Measurements from ENCODE around the gene WDR7.

Gene WDR7

DNA sequence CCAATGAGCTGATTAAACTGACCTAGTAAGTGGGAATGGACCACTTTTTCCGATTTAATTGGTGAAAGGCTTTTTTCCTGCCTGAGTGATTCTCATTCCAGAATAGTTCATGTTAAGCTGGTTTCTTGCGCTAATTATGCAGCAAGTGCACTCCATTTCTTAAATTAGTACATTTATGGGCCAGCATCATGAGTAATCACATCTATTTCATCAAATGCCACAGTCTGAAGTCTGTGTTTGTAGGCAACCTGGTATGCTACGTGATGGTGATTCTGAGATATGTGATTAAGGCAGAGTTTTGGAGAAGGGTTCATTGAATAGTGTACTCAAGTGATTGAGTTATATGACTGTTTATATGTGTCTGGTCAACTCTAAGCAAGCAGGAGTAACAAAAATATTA lies 367.7 kb downstream of the WDR7 start:
- no peaks in the 10 kb centered on the region for H3K27me3 ChIP-seq (ENCODE audit: insufficient read depth, low read length)
- 80% methylated on average over 3 of the region's 3 CpGs for WGBS
- H3K27ac ChIP-seq (ENCODE audit: low read depth, low read length), result no peak overlapping the region
- H3K4me1 ChIP-seq (ENCODE audit: insufficient read depth, low read length), result peaks cover 26% of the 10 kb centered on the region
- H3K36me3 ChIP-seq (ENCODE audit: insufficient read depth, low read length), result no peaks in the 10 kb centered on the region
- H3K9me3 ChIP-seq (ENCODE audit: insufficient read depth, low read depth, low read length), result no peaks in the 10 kb centered on the region
- H3K4me3 ChIP-seq (ENCODE audit: low read length), result no peak overlapping the region
- H3K9ac ChIP-seq (ENCODE audit: low read depth, low read length), result no peak overlapping the region

DNA sequence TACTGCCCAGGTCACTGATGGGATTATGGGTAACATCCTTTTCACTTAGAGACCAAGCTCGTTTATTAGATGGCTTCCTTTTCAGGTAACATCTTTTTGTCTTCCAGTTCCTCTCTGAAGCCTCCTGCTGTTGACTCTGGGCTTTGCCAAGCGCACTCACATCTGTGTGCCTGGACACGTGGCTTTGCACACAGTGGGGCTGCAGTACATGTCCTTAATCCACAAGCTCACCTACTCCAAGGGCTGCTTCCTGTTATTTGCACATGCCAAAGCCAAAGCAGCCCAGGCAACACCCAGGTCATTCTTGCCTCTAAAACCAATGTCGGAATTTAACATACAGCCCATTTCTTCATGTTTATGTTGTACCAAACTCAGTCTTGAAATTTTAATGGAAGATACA lies 371.6 kb downstream of the WDR7 start:
- Histone ChIP-seq H3K4me1 (ENCODE audit: insufficient read depth, low read length) (0 out of 2 replicates have a peak, but pooled peaks cover 1% of the 10 kb centered on the region), H3K27ac (ENCODE audit: low read depth, low read length) (no peak overlapping the region), H3K9me3 (ENCODE audit: insufficient read depth, low read depth, low read length) (no peaks in the 10 kb centered on the region), H3K4me3 (ENCODE audit: low read length) (no peak overlapping the region), H3K36me3 (ENCODE audit: insufficient read depth, low read length) (no peaks in the 10 kb centered on the region), H3K27me3 (ENCODE audit: insufficient read depth, low read length) (no peaks in the 10 kb centered on the region), H3K9ac (ENCODE audit: low read depth, low read length) (no peak overlapping the region)
- WGBS, result 89% methylated on average over 4 of the region's 4 CpGs

DNA sequence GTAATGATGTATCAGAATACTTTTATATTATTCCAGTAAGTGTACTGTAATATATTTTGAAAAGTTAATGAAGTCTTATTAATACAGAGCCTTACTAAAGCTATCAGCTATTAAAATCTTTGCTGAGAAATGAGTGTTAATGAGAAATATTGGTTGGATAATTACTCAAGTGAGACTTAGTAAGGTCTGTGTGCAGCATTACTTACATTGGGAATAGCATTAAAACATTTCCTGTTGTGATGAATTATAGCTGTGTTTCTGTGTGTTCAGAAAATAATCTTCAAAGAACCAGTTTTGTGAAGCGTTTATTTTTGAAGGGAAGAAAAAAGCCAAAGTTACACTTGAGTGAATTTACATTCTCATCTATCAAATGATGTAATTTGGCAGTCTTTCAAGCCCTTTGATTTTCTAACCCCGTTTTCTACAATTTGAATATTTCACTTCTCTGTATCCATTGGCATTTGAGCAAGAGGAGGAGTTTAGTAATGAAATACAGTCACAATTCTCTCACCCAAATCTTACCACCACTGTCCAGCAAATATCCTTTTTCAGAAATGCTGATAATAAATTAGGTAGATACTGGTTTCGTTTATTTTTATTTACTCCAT lies 372.2 kb downstream of the WDR7 start:
- Histone ChIP-seq H3K27me3 (ENCODE audit: insufficient read depth, low read length) (no peaks in the 10 kb centered on the region), H3K4me3 (ENCODE audit: low read length) (no peak overlapping the region), H3K27ac (ENCODE audit: low read depth, low read length) (no peak overlapping the region), H3K36me3 (ENCODE audit: insufficient read depth, low read length) (no peaks in the 10 kb centered on the region), H3K9me3 (ENCODE audit: insufficient read depth, low read depth, low read length) (no peaks in the 10 kb centered on the region), H3K4me1 (ENCODE audit: insufficient read depth, low read length) (no peaks in the 10 kb centered on the region), H3K9ac (ENCODE audit: low read depth, low read length) (no peak overlapping the region)
- WGBS, result 50% methylated on average over 2 of the region's 3 CpGs

DNA sequence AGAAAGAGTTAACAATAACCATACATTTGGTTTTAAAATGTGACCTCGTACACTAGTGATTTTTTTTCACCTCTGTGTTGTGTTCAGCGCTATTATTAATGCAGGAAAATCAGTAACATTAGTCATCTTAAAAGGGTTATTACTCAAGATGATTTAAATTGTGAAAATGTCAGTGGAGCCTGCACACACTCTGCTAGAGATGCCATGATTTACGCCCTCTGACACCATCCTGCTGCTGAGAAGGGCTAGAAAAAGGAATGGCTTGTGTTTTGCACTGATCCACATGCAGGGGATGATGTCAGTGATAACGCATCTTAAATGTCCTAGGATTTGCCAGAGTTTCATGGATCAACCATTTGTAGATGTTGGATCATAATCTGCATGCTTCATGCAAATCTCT lies 374.4 kb downstream of the WDR7 start:
- WGBS, result 95% methylated on average over 4 of the region's 4 CpGs
- H3K36me3 ChIP-seq (ENCODE audit: insufficient read depth, low read length), result no peaks in the 10 kb centered on the region
- no peaks in the 10 kb centered on the region for H3K27me3 ChIP-seq (ENCODE audit: insufficient read depth, low read length)
- H3K27ac ChIP-seq (ENCODE audit: low read depth, low read length), result no peak overlapping the region
- H3K9me3 ChIP-seq (ENCODE audit: insufficient read depth, low read depth, low read length), result no peaks in the 10 kb centered on the region
- H3K4me3 ChIP-seq (ENCODE audit: low read length), result no peak overlapping the region
- H3K4me1 ChIP-seq (ENCODE audit: insufficient read depth, low read length), result peaks cover 2% of the 10 kb centered on the region; the same call in 1 of the 2 replicates
- no peak overlapping the region for H3K9ac ChIP-seq (ENCODE audit: low read depth, low read length)

DNA sequence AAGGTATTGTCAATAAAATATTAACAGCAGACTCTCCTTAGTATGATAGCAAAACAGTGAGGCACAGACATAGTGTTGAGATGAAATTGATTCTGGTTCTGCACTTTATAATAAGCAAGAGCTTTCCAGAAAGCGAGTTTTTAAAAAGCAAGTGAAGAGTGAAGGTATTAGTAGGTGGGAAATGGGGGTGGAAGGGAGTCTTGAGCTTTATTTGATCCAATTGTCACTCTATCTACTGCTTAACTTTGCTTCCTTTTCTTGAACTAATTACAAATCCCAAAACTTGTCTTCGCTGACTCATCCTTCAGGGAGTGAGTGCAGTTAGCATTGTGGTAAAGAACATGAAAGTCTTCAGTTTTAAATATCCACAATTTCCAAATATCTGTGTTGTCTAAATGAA lies 375.2 kb downstream of the WDR7 start:
- no peak overlapping the region for H3K4me3 ChIP-seq (ENCODE audit: low read length)
- whole genome bisulfite sequencing, result 86% methylated on average over 2 of the region's 2 CpGs
- no peak overlapping the region for H3K9ac ChIP-seq (ENCODE audit: low read depth, low read length)
- no peaks in the 10 kb centered on the region for H3K36me3 ChIP-seq (ENCODE audit: insufficient read depth, low read length)
- no peaks in the 10 kb centered on the region for H3K27me3 ChIP-seq (ENCODE audit: insufficient read depth, low read length)
- no peak overlapping the region for H3K27ac ChIP-seq (ENCODE audit: low read depth, low read length)
- H3K9me3 ChIP-seq (ENCODE audit: insufficient read depth, low read depth, low read length), result no peaks in the 10 kb centered on the region
- peaks cover 10% of the 10 kb centered on the region for H3K4me1 ChIP-seq (ENCODE audit: insufficient read depth, low read length)

DNA sequence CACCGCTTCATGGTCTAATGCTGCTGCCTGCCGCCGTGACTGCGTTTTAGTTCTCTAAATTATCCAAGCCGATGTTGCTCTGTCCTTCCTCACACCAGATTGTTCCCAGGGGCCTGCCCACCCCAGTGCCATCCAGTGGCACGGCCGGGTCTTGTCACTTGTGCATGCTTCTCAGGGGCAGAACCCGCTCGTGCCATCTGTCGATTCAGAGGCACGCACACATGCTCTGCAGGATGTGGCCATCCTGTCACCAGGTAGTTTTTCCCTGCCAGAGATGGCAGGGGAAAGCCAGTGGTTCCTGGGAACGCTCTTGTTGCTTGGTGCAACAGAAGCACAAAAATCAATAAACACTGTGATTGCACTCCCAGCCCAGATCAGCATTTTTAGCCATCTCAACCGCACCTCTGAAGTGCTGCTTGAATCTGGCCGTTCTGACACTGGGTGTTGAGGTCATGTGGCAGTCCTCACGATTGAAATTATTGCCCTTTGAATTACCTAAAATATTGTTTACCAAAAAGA lies 376.1 kb downstream of the WDR7 start:
- WGBS, result 95% methylated on average over 15 of the region's 15 CpGs
- Histone ChIP-seq H3K36me3 (ENCODE audit: insufficient read depth, low read length) (no peaks in the 10 kb centered on the region), H3K27me3 (ENCODE audit: insufficient read depth, low read length) (no peaks in the 10 kb centered on the region), H3K9me3 (ENCODE audit: insufficient read depth, low read depth, low read length) (no peaks in the 10 kb centered on the region), H3K4me1 (ENCODE audit: insufficient read depth, low read length) (peaks cover 14% of the 10 kb centered on the region), H3K4me3 (ENCODE audit: low read length) (no peak overlapping the region), H3K9ac (ENCODE audit: low read depth, low read length) (no peak overlapping the region), H3K27ac (ENCODE audit: low read depth, low read length) (no peak overlapping the region)

DNA sequence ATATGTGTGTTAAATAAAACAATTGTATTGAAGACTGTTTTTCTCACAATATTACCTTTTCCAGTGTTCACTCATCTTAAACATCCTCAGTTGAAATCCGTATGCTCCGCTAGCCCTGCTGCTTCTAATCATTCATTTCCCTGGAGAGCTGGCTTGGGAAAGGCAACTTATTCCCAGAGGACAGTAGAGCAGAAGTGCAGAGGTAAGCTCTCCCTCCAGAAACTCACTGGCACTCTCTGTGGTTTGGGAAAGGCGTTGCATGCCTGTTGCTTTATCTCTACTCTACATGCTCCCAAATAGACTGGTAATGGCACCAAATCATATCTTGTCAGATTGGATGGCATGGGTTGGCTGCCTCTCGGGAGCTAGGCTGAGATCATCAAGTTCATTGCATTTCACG lies 378.6 kb downstream of the WDR7 start:
- Histone ChIP-seq H3K36me3 (ENCODE audit: insufficient read depth, low read length) (no peaks in the 10 kb centered on the region), H3K27ac (ENCODE audit: low read depth, low read length) (no peak overlapping the region)
- WGBS, result 91% methylated on average over 5 of the region's 5 CpGs

DNA sequence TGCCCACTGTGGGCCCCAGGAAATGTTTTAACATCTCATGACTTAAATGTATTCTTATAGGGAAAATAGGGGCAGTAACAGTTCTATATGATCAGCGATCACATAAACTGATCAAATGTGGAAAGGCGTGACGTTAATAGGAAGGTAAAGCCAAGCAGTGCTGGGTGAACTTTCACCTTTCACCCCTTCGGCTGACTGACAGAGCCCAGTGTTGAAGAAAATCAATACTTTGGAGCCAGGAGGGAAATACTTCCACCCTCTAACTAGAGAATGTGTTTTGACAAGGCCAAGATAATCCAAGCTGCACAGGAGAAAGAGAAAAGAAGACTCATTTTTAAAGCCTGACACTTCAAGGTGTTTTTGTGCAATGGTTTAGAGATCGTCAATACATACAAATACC lies 379.3 kb downstream of the WDR7 start:
- Histone ChIP-seq H3K4me3 (ENCODE audit: low read length) (no peak overlapping the region), H3K9ac (ENCODE audit: low read depth, low read length) (no peak overlapping the region), H3K27me3 (ENCODE audit: insufficient read depth, low read length) (no peaks in the 10 kb centered on the region), H3K27ac (ENCODE audit: low read depth, low read length) (no peak overlapping the region), H3K9me3 (ENCODE audit: insufficient read depth, low read depth, low read length) (no peaks in the 10 kb centered on the region), H3K36me3 (ENCODE audit: insufficient read depth, low read length) (no peaks in the 10 kb centered on the region), H3K4me1 (ENCODE audit: insufficient read depth, low read length) (peaks cover 14% of the 10 kb centered on the region)
- WGBS, result 98% methylated on average over 4 of the region's 5 CpGs

More for the DNA sequence above, 378.6 kb downstream of the WDR7 start:
- no peak overlapping the region for H3K4me3 ChIP-seq (ENCODE audit: low read length)
- H3K27me3 ChIP-seq (ENCODE audit: insufficient read depth, low read length), result no peaks in the 10 kb centered on the region
- peaks cover 14% of the 10 kb centered on the region for H3K4me1 ChIP-seq (ENCODE audit: insufficient read depth, low read length)
- H3K9me3 ChIP-seq (ENCODE audit: insufficient read depth, low read depth, low read length), result no peaks in the 10 kb centered on the region
- H3K9ac ChIP-seq (ENCODE audit: low read depth, low read length), result no peak overlapping the region

DNA sequence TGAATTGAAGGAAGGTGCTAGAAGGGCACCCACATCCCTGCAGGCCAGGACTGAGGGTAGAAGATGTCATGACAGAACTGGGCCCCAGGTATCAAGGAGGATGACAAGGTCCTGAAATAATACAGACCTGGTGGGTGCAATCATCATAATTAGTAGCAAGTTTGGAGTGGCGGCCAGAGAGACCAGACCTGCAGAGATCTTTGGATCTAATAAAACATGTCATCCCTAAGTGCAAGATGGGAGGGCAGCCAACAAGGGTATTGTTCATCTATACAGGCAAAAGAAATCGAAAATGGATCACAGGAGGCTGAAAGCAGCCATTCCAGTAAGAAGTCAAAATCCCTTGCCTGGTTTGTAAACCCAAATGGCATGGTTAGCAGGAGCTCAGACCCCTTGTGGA lies 384.4 kb downstream of the WDR7 start:
- Histone ChIP-seq H3K9me3 (ENCODE audit: insufficient read depth, low read depth, low read length) (no peaks in the 10 kb centered on the region), H3K4me1 (ENCODE audit: insufficient read depth, low read length) (peaks cover 11% of the 10 kb centered on the region), H3K36me3 (ENCODE audit: insufficient read depth, low read length) (no peaks in the 10 kb centered on the region), H3K27me3 (ENCODE audit: insufficient read depth, low read length) (no peaks in the 10 kb centered on the region), H3K9ac (ENCODE audit: low read depth, low read length) (no peak overlapping the region), H3K27ac (ENCODE audit: low read depth, low read length) (no peak overlapping the region), H3K4me3 (ENCODE audit: low read length) (no peak overlapping the region)
- 90% methylated on average over 2 of the region's 2 CpGs for WGBS

DNA sequence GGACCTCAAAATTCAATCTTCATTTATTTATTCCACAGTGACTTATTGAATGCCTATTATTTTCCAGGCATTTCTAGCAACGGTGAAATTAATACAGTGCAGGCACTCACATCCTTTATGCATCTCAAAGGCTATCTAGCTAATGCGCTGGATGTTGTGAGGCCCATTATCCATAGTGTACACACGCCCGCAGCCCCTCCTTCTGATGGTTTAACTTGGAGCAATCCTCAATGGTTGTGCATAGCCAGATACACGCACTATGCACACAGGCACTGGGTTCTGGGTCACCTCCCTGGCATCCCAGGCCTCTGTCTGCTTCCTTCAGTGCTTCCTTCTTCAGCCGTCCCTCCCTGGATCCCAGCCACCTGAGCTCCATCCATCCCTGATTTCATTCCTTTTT lies 387.2 kb downstream of the WDR7 start:
- no peak overlapping the region for H3K4me3 ChIP-seq (ENCODE audit: low read length)
- no peak overlapping the region for H3K9ac ChIP-seq (ENCODE audit: low read depth, low read length)
- no peak overlapping the region for H3K27ac ChIP-seq (ENCODE audit: low read depth, low read length)
- no peaks in the 10 kb centered on the region for H3K4me1 ChIP-seq (ENCODE audit: insufficient read depth, low read length)
- WGBS, result 78% methylated on average over 6 of the region's 6 CpGs
- H3K27me3 ChIP-seq (ENCODE audit: insufficient read depth, low read length), result no peaks in the 10 kb centered on the region
- no peaks in the 10 kb centered on the region for H3K9me3 ChIP-seq (ENCODE audit: insufficient read depth, low read depth, low read length)
- no peaks in the 10 kb centered on the region for H3K36me3 ChIP-seq (ENCODE audit: insufficient read depth, low read length)

DNA sequence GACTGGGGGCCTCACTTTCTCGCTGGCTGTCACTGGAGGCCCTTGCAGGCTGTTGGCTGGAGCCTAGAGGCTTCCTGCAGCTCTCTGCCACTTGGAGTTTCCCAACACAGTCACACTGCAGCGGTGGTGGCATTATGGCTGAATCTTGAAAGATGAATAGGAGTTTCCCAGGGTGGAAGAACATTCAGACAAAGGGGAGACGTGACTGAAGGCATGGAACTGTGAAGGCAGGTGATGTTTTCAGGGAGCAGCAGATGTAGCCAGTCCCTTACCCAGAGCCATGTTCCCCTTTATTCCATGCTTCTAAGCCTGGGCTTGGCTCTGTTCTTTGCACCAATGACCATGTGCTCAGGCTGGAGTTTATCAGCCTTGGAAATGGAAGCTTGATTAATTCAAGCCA lies 389.0 kb downstream of the WDR7 start:
- no peak overlapping the region for H3K9ac ChIP-seq (ENCODE audit: low read depth, low read length)
- H3K4me3 ChIP-seq (ENCODE audit: low read length), result no peak overlapping the region
- no peak overlapping the region for H3K27ac ChIP-seq (ENCODE audit: low read depth, low read length)
- no peaks in the 10 kb centered on the region for H3K27me3 ChIP-seq (ENCODE audit: insufficient read depth, low read length)
- H3K4me1 ChIP-seq (ENCODE audit: insufficient read depth, low read length), result no peaks in the 10 kb centered on the region
- 85% methylated on average over 2 of the region's 3 CpGs for WGBS
- no peaks in the 10 kb centered on the region for H3K36me3 ChIP-seq (ENCODE audit: insufficient read depth, low read length)
- H3K9me3 ChIP-seq (ENCODE audit: insufficient read depth, low read depth, low read length), result no peaks in the 10 kb centered on the region

DNA sequence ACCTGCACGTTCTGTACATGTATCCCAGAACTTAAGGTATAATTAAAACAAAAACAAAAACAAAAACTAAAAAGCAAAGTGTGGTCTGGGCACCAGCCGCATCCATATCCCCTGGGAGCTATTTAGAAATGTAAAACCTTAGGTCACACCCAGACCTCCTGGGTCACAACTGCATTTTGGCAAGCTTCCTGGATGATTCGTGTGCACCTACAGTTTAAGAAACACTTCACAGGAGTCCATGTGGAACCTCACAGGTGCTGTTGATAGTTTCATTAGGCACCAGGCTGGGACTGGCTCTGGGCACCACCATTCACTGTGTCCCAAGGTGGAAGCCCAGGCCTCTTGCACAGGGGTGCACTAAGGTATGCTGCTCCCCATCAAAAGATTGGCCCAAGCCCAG lies 392.1 kb downstream of the WDR7 start:
- no peaks in the 10 kb centered on the region for H3K27me3 ChIP-seq (ENCODE audit: insufficient read depth, low read length)
- H3K27ac ChIP-seq (ENCODE audit: low read depth, low read length), result no peak overlapping the region
- WGBS, result 96% methylated on average over 3 of the region's 3 CpGs
- no peak overlapping the region for H3K4me3 ChIP-seq (ENCODE audit: low read length)
- no peak overlapping the region for H3K9ac ChIP-seq (ENCODE audit: low read depth, low read length)
- no peaks in the 10 kb centered on the region for H3K36me3 ChIP-seq (ENCODE audit: insufficient read depth, low read length)
- no peaks in the 10 kb centered on the region for H3K4me1 ChIP-seq (ENCODE audit: insufficient read depth, low read length)
- 0 out of 2 replicates have a peak, but pooled peaks cover 5% of the 10 kb centered on the region for H3K9me3 ChIP-seq (ENCODE audit: insufficient read depth, low read depth, low read length)

All from HUES64 (cell line).